NCI-H187 treated with DMSO at 0.1 percent for 48 hours (cell line): Measurements from ENCODE around the gene TUB.

ENCODE experiments used
- DNase-seq: peaks from one replicate; lab custom pipeline; 2025; lab: John Stamatoyannopoulos, UW

TUB gene

DNA sequence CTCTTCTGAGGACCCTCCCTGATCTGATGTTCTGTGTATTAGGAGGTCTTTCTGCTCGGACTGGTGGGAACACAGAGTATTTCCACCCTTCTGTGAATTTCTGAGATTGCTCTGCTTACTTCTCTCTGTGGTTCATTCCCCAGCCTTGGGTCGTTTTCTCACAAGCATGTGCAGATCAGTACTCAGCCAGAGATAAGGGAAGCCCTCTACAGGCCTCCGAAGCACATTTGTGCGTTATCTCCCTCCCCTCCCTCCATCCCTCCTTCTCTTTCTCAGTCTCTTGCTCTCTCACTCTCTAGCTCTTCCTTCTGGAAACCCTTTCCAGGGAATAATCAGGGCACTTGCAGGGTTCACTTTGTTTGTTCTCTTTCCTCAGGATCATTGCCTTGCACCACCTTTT lies 35.2 kb upstream of the TUB start:
- no peak for DNase-seq

- DNase-seq: no peak
These were observed 33.6 kb upstream of the TUB start for GRCh38 chr11:8047382-8047781.

GRCh38 chr11:8049084-8049483 lies 31.9 kb upstream of the TUB start:
- DNase-seq: no peak

- no peak for DNase-seq
These were observed 25.7 kb upstream of the TUB start for GRCh38 chr11:8055091-8055835.

GRCh38 chr11:8055836-8056526 lies 25.0 kb upstream of the TUB start:
- no peak for DNase-seq

DNA sequence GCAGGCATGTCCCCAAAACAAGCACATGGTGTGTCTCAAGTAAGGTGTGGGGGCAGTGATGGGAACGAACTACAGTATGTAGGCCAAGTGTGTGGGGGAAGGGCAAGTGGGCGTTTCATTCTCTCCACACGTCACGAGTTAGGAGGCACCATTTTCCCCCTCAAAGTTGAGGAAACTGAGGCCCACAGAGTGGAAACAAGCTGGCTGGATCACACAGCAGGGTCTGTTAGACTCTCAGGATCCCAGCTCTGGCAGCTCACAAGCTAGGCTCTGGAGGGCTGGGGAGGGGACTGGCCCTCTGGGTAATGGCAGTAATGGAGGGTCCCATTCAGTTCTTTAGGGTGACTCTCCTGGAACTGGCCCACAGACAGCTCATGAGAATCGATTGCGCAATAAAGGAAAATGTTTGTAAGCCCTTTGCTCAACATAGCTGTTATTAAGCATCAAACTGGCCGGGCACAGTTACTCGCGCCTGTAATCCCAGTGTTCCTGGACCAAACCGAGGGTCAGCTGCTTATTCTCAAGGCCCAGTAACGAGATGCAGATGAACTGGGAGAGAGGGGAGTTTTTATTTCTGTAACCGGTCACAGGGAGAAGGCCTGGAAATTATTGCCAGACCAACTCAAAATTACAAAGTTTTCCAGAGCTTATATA lies 24.1 kb upstream of the TUB start:
- DNase-seq: no peak

DNA sequence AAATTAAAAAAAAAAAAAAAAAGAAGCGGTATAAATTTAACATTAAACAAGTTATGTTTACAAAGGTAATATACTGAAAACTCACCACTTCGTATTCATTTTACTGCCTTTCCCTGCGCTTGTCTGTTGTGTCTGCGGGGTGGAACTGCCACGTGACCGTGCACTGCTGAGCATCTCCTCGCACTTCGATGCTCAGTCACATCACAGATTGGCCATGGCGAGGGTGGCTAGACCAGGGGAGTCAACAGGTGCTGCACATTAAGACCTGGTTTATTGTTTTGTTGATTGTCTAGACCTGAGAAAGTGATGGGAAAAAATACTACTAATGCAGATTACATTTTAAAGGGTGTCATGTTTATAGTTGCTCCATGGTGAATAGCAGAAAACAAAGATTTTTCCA lies 22.8 kb upstream of the TUB start:
- no peak for DNase-seq

DNA sequence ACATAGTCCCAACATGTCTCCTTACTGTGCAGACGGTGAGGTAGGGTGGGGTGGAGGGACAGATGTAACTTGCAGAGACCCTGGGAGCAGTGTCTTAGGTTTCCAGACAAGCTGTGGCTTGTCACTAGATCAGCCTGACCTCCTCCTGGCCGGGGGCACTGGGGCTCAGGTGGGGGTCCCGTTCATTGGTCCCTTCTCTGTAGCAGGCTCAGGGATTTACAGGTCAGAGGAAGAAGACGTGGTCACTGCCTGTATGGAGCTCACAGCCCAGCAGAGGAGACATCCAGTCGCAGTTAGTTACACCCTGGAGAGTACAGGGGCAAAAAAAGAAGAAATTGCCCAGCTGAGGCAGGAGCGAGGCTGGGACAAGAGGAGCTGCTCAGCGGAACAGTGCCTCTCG lies 22.0 kb upstream of the TUB start:
- no peak for DNase-seq

- no peak for DNase-seq
These were observed 21.4 kb upstream of the TUB start for GRCh38 chr11:8059571-8060011.

- no peak for DNase-seq
These were observed 20.8 kb upstream of the TUB start for GRCh38 chr11:8060146-8060719.

- no peak for DNase-seq
These were observed 20.0 kb upstream of the TUB start for GRCh38 chr11:8060801-8061554.

DNA sequence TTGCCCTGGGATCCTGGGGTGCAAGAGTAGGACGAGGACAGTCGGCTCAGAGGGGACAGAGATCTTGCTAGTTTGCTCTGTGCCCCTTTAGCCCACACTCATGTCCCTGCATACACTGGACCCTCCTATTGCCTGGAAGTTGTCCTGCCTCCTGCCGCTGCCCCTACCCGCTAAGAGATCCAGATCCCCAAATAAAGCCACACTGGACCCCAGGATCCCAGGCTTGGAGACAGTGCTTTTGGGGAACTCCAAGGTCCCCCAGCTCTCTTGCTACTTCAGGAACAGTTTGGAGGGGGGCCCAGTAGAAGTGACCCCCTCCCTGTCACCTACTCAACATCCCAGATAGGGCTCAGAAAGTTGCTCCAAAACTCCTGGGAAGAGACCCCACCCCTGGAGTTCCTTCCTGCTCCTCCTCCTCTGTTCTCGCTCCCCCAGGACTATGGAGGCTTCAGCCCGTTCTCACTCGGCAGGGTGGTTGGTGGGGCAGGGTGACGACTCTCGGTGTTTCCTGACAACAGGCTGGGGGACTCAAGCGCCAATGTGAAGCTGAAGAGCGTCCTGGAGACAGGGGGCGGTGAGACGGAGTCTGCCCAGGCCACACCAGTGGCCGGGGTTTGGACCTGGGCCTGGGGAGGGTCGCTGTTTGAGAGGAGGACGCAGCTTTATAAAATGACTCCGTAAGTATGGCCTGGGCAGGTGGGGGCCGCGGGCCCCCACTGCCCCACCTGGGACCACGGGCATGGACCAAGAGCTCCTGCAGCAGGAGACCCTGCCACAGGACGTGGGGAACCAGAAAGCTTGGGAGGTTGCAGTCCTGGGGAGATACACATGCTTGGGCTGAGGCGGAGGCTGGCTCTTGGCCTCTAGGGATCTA lies 19.2 kb upstream of the TUB start:
- DNase-seq: no peak

- no peak for DNase-seq
These were observed 18.2 kb upstream of the TUB start for GRCh38 chr11:8062781-8063257.

GRCh38 chr11:8063324-8063723 lies 17.7 kb upstream of the TUB start:
- DNase-seq: no peak

GRCh38 chr11:8065031-8065430 lies 16.0 kb upstream of the TUB start:
- no peak for DNase-seq

- no peak for DNase-seq
These were observed 14.7 kb upstream of the TUB start for GRCh38 chr11:8066036-8066910.

DNA sequence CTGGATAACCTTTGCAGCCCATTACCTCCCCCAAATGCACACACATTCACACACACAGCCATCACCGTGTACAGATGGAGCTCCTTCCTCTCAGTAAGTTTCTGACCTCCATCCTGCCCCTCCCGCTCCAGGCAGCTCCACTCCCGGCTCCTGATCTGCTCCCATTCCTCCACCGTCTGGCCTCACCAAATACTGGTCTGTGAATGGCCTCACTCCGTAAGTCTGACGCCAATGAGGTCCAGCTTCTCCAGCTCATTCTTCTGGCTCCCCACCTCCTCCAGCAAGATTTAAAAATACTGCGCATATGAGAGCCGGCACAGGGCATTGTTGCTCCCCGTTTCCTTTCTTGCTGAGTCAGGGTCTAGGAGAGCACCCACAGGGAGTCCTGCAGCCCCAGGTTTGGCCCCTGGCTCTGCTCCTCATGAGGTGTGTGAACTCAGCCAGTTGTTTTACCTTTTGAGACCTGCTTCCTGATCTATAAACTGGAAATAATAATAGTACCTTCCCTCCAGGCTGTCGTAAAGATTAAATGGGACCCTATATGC lies 14.0 kb upstream of the TUB start:
- DNase-seq: no peak

DNA sequence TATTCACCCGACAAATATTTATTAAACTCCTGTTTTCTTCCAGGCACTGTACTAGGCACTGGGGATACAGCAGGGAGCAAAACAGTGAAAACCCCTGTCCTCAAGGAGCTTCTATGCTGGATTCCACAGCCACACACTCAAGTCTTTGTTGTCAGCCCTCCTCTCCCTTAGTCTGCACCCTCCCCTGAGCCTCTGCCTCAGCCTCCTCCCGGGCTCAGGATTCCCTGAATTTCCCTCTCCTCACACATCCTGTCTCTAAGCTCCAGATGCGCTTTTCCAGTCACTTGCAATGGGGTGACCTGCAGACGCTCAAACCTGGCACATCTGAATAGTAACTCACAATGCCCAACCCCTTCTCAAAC lies 13.5 kb upstream of the TUB start:
- DNase-seq: no peak

DNA sequence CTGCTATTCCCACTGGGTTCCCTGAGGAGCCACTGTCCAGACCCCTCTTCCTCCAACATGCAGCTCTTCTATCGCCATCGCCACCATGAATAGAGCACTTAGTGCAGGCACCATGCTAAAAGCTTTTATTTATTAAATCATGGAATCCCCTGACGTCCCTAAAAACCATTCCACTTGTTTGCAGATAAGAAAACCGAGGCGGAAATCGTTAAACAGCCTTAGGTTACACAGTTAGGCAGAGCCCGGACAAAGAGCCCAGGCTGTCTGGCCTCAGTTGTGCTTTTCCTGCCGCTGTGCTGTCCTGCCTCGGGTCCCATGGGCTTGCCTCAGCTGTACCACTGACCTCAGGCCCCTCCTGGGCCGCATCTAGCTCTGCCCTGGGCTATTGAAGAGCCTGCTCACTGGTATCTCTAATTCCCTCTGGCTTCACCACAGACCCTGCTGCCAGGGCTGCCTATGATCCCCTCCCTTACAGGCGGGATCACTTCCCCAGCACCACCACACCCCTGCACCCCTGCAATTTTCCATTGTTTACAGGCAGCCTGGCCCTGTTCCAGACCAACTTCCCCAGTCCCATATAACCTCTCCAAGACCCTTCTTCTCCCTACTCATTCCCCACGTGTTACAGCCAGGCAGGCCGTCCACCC lies 13.0 kb upstream of the TUB start:
- DNase-seq: no peak
